WTC11 (cell line): ENCODE measurements around the gene KAZN.

Source experiments
- ATF6 ChIP-seq: sonication (generic); formaldehyde crosslinking; IDR thresholded peaks from 2 replicates; pipeline ENCODE4 v1.8.1; 2023; ENCODE audit warnings: mild to moderate bottlenecking, missing genetic modification reagents
- CREB1 ChIP-seq: sonication (generic); formaldehyde crosslinking; IDR thresholded peaks from 2 replicates; pipeline ENCODE4 v1.8.0; 2023; ENCODE audit warnings: mild to moderate bottlenecking, missing genetic modification reagents
- CTCF ChIP-seq: fragments of 200-600 bp; IDR thresholded peaks from 2 replicates; pipeline ENCODE4 v1.8.0; 2022; ENCODE audit warnings: antibody characterized with exemption
- EMX1 ChIP-seq: fragments of 250-450 bp; sonication (Bioruptor Pico); IDR thresholded peaks from 2 replicates; pipeline ENCODE4 v1.8.0; 2021; ENCODE audit warnings: mild to moderate bottlenecking
- FOXP4 ChIP-seq: sonication (generic); formaldehyde crosslinking; IDR thresholded peaks from 2 replicates; pipeline ENCODE4 v1.8.0; 2022; ENCODE audit warnings: mild to moderate bottlenecking, missing genetic modification reagents
- GABPB1 ChIP-seq: sonication (generic); formaldehyde crosslinking; IDR thresholded peaks from 2 replicates; pipeline ENCODE4 v1.8.1; 2023; ENCODE audit warnings: mild to moderate bottlenecking, missing genetic modification reagents
- IRF1 ChIP-seq: sonication (generic); formaldehyde crosslinking; IDR thresholded peaks from 2 replicates; pipeline ENCODE4 v1.8.0; 2023; ENCODE audit warnings: missing genetic modification reagents
- MAX ChIP-seq: sonication (generic); formaldehyde crosslinking; IDR thresholded peaks from 2 replicates; pipeline ENCODE4 v1.8.0; 2022; ENCODE audit warnings: mild to moderate bottlenecking, missing genetic modification reagents
- NR2C2 ChIP-seq: sonication (generic); formaldehyde crosslinking; IDR thresholded peaks from 2 replicates; pipeline ENCODE4 v1.8.0; 2022; ENCODE audit warnings: mild to moderate bottlenecking, missing genetic modification reagents
- TEAD1 ChIP-seq: sonication (generic); formaldehyde crosslinking; IDR thresholded peaks from 2 replicates; pipeline ENCODE4 v1.8.0; 2022; ENCODE audit warnings: mild to moderate bottlenecking, missing genetic modification reagents
- ZNF232 ChIP-seq: sonication (generic); formaldehyde crosslinking; IDR thresholded peaks from 2 replicates; pipeline ENCODE4 v1.8.0; 2022; ENCODE audit warnings: mild to moderate bottlenecking, missing genetic modification reagents
- ZNF317 ChIP-seq: sonication (generic); formaldehyde crosslinking; IDR thresholded peaks from 2 replicates; pipeline ENCODE4 v1.8.1; 2023; ENCODE audit warnings: low read depth, mild to moderate bottlenecking, moderate library complexity, missing genetic modification reagents, borderline replicate concordance

GRCh38 chr1:14846688-14847087 lies 248.2 kb downstream of the KAZN start:
- no peak for TF ChIP-seq CTCF
- TF ChIP-seq ATF6, result no peak
- TF ChIP-seq TEAD1 (CRISPR knock-in tag), result no peak
- TF ChIP-seq ZNF232, result no peak
- TF ChIP-seq FOXP4 (CRISPR knock-in tag), result no peak
- no peak for TF ChIP-seq NR2C2
- no peak for TF ChIP-seq EMX1 (CRISPR knock-in tag)
- no peak for TF ChIP-seq IRF1 (CRISPR knock-in tag)
- no peak for TF ChIP-seq MAX (CRISPR knock-in tag)
- no peak for TF ChIP-seq GABPB1
- TF ChIP-seq CREB1 (CRISPR knock-in tag), result no peak
- no peak for TF ChIP-seq ZNF317 (CRISPR knock-in tag)
